Stimulated activated CD4-positive, alpha-beta T cell treated with anti-CD3 and anti-CD28 coated beads, Interleukin-12 subunit alpha, Interleukin-12 subunit beta, amount 100 ng/mL, for 4 hours (primary cell): ENCODE results near the gene ATP4B.

Experiments used
- DNase-seq: peaks from one replicate; pipeline ENCODE4 v3.0.0-alpha.2; 2020

The ATP4B gene

DNA sequence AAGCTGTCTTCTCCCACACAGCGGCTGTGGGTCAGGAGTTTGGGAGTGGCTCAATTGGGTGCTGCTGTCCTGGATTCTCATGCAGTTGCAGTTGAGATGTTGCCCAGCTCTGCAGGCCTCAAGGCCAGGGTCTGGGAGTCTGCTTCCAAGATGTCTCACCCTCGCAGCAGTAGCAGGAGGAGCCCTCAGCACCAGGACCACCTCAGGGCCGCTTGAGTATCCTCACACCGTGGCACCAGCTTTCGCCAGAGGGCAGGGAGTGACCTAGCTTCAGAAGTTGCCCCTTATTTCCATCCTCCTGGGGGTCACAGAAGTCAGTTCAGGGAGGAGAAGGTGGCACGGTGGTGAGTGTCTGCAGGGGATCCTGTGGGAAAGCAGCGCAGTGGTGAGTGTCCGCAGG is 52.5 kb downstream of the ATP4B start:
- DNase-seq: no peak

GRCh38 chr13:113604186-113604585 is 53.8 kb downstream of the ATP4B start:
- no peak for DNase-seq

DNA sequence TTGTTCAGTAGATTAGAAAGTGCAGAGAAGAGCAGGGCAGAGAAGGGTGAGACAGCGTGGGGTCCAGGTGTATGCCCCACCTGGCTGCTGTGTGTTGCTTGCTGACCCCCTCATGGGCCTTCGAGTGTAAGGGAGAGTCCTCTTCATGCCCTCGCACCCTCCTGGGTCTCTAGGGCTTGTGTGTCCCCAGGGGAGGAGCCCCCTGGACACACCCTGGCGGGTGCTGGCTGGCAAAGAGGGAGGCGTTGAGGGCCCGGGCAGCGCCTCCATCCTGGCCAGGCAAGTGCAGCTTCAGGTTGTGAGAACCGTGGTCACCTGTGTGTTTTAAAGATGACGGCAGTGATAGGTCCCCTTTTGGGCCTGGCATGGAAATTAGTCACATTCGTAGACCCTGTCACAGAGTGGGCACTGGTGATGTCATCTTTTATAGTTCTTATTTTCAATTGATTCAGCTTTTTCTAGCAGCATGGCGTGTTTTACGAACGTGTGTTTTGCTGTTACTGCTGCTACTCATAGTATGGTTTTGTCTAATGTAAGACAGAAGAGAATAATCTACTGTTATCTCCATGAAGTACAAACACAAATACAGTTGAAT is 54.8 kb downstream of the ATP4B start:
- no peak for DNase-seq

GRCh38 chr13:113602291-113602988 is 55.6 kb downstream of the ATP4B start:
- DNase-seq: no peak

DNA sequence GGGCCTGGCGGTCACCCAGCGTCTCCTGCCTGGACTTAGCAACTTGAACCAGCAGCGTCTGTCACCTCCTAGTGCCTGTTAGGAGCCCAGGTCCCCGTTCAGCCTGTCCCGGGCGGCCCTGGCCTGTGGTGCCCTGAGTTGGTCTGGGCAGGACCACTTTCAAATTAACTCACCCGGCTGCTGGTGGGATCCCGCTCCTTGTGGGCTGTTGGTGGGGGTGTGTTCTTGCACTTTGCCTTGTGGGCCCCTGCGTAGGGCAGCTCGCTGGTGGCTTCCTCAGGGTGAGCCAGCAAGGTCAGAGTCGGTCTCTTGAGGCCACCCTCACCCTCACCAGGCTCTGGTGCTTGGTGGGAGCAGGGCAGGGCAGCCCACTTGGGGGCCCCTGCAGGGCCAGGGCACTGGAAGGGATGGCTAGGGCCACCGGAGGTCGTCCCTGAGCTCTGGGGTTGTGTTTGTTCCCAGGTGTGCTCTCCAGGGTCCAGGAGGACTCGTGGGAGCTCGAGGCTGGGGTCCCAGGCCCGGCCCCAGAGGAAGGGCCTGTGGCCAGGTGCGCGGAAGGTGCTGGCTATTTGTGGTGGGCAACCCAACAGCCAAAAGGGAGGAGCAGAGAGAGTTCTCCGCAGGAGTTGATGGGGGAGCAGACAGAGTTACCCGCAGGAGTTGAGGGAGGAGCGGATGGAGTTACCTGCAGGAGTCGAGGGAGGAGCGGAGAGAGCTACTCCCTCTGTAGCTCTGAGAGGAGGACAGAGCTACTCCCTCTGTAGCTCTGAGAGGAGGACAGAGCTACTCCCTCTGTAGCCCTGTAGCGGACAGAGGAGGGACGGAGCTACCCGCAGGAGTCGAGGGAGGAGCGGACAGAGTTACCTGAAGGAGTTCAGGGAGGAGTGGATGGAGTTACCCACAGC is 56.6 kb downstream of the ATP4B start:
- DNase-seq: no peak

DNA sequence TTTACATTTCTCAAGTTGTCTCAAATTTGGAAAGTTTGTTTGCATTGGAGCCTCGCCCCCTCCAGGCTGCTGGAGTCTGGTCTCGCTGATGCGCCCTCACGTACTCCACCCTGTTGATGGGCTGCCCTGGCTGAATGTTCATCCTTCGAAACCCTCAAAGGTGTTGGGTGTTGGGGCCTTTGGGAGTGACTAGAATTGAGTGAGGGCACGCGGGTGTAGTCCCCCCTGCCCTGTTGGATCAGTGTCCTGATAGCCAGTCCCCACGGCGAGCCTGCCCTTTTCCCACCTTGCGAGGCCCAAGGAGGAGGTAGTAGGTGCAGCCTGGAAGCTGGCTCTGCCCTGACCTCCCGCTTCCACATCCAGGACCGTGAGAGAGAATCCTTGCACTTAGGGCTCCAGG is 58.6 kb downstream of the ATP4B start:
- DNase-seq: no peak
